Psoas muscle (tissue), 8 donors: ENCODE measurements around the gene PARP8. TPM values are rescaled to one million over a fixed set of nuclear protein-coding genes. Genes with fewer than 3 reads are reported as not detected.

Experiments used
- ATAC-seq, 4 donors: fragments of 200-7000 bp; cut with Tn5 transposase; one replicate each; pipeline ENCODE4 v1.9.1; 2020; ENCODE audit warnings: moderate library complexity in 3 of 4, mild to moderate bottlenecking in 2 of 4
- DNase-seq, 2 donors: peaks; one replicate each; pipeline ENCODE4 v3.0.0-alpha.2; 2020
- H3K27ac ChIP-seq: fragments of 200-600 bp; one replicate; pipeline ENCODE4 v1.8.0; 2022
- H3K27me3 ChIP-seq, 3 donors: fragments of 200-600 bp in 1 of 3; one replicate each; pipeline versions ENCODE4 v1.6.1 to v1.8.0; 2013 to 2022; ENCODE audit warnings: low read length in 2 of 3, mild to moderate bottlenecking in 2 of 3, moderate library complexity in 1 of 3; ENCODE audit not compliant: insufficient read depth in 3 of 3
- H3K36me3 ChIP-seq, 2 donors: fragments of 200-600 bp in 1 of 2; one replicate each; pipeline versions ENCODE4 v1.6.1 to v1.8.0; 2013 to 2022; ENCODE audit warnings: low read depth in 1 of 2, mild to moderate bottlenecking in 1 of 2, moderate library complexity in 1 of 2; ENCODE audit not compliant: insufficient read depth in 1 of 2
- H3K4me1 ChIP-seq: fragments of 200-600 bp; one replicate; pipeline ENCODE4 v1.8.0; 2022
- H3K4me3 ChIP-seq: fragments of 200-600 bp; one replicate; pipeline ENCODE4 v1.8.0; 2022; ENCODE audit warnings: mild to moderate bottlenecking
- H3K9me3 ChIP-seq: fragments of 200-600 bp; one replicate; pipeline ENCODE4 v1.8.0; 2022
- WGBS, 3 donors: extraction: QIAGEN DNeasy Blood & Tissue Kit; methylation state at CpG; one replicate each; pipeline versions ENCODE4 v1.1.6 to v1.1.7; 2013; 5-methylcytosine and 5-hydroxymethylcytosine counted together
- intact Hi-C, 2 donors: fragments of 100-400 bp; cut with DNase I; formaldehyde crosslinking; loops; one replicate each; pipeline versions ENCODE4 v1.11.0 to v1.14.2; 2022
- polyA plus RNA-seq, 3 donors: library from polyadenylated mRNA; stranded (reverse); fragments of 200-250 nt; gene quantifications; one replicate each; pipeline ENCODE4 v1.2.3, GENCODE V29; 2013
- total RNA-seq, 4 donors: library from RNA; stranded (reverse); fragmentation: NEBNext Ultra II Directional in 2 of 4; extraction: Animal tissue kit (Norgen Biotek cat#: 25700) in 2 of 4; gene quantifications; one replicate each; pipeline versions ENCODE4 v1.2.1 to v1.2.4, GENCODE V29; 2021 to 2023
- TF ChIP-seq, protein P1 (sequence below): fragments of 200-600 bp; IDR thresholded peaks from one replicate; pipeline ENCODE4 v1.8.0; 2022; ENCODE audit warnings: antibody characterized with exemption
- donor health status: healthy with polysubstance abuse.
- donor health status: DM: no; HTN: no; CAD: no; lungs with moderate emphysema.
- donor health status: Bipolar disorder and iron deficiency.
- donor health status: healthy.
- donor health status: DM: yes; HTN: yes; CAD: no.
- donor health status: DM: no; HTN: no; CAD: no.
- donor health status: DM: no; HTN: no; CAD: no.
- donor health status: DM: yes; HTN: yes; CAD: no.

The PARP8 gene
- total and polyA plus RNA-seq, 7 donors = 0.52 to 4.7 (median 1.5) TPM

DNA sequence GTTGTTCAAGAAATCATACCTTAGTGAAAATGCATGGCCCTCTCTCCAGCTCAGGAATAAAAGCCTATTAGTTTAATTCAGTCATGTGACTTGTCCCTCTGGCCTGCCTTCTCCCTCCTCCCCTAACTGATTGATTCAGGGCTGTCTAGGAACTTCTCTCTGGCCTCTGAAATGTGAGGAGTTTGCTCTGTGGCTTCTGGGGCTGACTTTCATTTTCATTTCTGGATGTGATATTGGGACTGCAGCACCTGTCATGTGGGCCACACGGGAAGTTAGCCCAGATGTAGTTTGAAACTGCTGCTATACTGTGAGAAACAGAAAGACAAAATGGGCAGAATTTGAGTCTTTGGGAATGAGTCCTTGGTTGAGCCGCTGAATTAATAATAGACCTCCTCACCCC lies 44.8 kb downstream of the PARP8 start:
- Histone ChIP-seq H3K36me3 (no peaks in the 10 kb centered on the region), H3K27ac (no peak overlapping the region), H3K9me3 (no peaks in the 10 kb centered on the region), H3K4me3 (no peak overlapping the region), H3K4me1 (no peaks in the 10 kb centered on the region), H3K27me3 (no peaks in the 10 kb centered on the region)
- TF ChIP-seq, protein P1, sequence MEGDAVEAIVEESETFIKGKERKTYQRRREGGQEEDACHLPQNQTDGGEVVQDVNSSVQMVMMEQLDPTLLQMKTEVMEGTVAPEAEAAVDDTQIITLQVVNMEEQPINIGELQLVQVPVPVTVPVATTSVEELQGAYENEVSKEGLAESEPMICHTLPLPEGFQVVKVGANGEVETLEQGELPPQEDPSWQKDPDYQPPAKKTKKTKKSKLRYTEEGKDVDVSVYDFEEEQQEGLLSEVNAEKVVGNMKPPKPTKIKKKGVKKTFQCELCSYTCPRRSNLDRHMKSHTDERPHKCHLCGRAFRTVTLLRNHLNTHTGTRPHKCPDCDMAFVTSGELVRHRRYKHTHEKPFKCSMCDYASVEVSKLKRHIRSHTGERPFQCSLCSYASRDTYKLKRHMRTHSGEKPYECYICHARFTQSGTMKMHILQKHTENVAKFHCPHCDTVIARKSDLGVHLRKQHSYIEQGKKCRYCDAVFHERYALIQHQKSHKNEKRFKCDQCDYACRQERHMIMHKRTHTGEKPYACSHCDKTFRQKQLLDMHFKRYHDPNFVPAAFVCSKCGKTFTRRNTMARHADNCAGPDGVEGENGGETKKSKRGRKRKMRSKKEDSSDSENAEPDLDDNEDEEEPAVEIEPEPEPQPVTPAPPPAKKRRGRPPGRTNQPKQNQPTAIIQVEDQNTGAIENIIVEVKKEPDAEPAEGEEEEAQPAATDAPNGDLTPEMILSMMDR = no peak
- ATAC-seq (no peak), DNase-seq (no peak)
- intact Hi-C loops = no loop called here
- WGBS, 3 donors = 21 to 36% (median 33%) methylated on average over 2 of the region's 2 CpGs

DNA sequence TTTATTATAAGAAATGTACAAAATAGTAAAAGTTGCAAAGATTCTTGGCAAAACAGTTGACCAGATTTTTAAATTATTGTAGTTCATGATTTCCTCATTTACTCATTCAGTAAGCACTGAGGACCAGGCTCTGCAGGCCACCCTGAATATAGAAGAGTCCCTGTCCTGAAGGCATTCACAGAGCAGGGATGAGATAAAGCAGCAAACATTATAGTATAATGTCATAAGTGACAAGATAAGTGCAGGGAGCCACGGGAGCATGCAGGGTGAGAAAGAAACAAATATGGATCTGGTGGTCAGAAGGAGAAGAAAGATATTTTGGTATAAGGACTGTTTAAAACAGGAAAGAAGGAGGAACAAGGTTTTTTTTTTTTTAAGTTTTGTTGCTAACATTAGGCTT lies 46.0 kb downstream of the PARP8 start:
- no peaks in the 10 kb centered on the region for H3K27me3 ChIP-seq
- no peaks in the 10 kb centered on the region for H3K9me3 ChIP-seq
- no peak overlapping the region for H3K4me3 ChIP-seq
- 58 to 78% (median 76%) methylated on average over 1 of the region's 1 CpG for WGBS, 3 donors
- intact Hi-C loops = no loop called here
- no peaks in the 10 kb centered on the region for H3K4me1 ChIP-seq
- H3K36me3 ChIP-seq = no peaks in the 10 kb centered on the region
- ATAC-seq (no peak), DNase-seq (no peak)
- H3K27ac ChIP-seq = no peak overlapping the region
- TF ChIP-seq, protein P1 = no peak

DNA sequence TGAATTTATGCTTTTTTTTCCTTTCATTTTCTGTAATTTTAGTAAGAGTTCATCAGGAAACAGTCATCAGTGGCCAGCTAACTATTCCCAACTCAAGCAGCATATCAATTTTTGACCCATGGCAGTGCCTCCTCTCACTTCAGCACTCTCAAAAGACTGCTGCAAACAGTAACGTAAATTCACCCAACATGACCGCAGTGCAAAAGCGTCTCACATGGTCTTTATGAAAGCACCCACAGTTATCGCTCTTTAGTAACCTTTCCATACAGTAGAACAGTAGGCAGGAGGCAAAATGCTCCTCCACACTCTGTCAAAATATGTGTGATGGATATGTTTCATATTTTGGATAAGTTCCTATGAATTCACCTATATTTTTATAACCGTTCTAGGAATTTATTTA lies 48.6 kb downstream of the PARP8 start:
- Histone ChIP-seq H3K4me3 (no peak overlapping the region), H3K9me3 (no peaks in the 10 kb centered on the region), H3K27me3 (no peaks in the 10 kb centered on the region), H3K36me3 (no peaks in the 10 kb centered on the region), H3K27ac (no peak overlapping the region), H3K4me1 (no peaks in the 10 kb centered on the region)
- WGBS, 3 donors = 93 to 97% (median 97%) methylated on average over 5 of the region's 5 CpGs
- ATAC-seq (no peak), DNase-seq (no peak)
- intact Hi-C loops = no loop called here
- TF ChIP-seq, protein P1 = no peak

DNA sequence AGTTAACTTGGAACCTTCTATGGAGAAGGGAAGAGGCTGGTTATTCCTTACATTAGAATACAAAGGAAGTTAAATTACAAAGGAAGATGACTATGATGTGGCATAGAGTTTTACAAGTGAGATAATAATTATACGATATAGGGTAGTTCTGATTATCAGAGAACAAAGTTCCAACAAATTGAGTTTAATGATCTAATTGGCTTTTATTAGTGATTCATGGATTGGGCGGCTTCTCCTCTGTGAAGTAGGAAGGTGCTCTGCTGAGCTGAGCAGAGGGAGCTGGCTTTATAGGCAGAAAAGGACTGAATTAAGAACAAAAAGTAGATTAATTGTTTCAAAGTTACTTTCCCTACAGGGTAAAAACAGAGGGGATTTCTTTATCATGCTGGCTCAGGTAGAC lies 49.7 kb downstream of the PARP8 start:
- no peaks in the 10 kb centered on the region for H3K36me3 ChIP-seq
- H3K27me3 ChIP-seq = no peaks in the 10 kb centered on the region
- no peak overlapping the region for H3K27ac ChIP-seq
- H3K4me3 ChIP-seq = no peak overlapping the region
- 95 to 96% (median 95%) methylated on average over 2 of the region's 2 CpGs for WGBS, 3 donors
- TF ChIP-seq, protein P1 = no peak
- no peaks in the 10 kb centered on the region for H3K9me3 ChIP-seq
- intact Hi-C loops = no loop called here
- DNase-seq (no peak), ATAC-seq (no peak)
- H3K4me1 ChIP-seq = no peaks in the 10 kb centered on the region

DNA sequence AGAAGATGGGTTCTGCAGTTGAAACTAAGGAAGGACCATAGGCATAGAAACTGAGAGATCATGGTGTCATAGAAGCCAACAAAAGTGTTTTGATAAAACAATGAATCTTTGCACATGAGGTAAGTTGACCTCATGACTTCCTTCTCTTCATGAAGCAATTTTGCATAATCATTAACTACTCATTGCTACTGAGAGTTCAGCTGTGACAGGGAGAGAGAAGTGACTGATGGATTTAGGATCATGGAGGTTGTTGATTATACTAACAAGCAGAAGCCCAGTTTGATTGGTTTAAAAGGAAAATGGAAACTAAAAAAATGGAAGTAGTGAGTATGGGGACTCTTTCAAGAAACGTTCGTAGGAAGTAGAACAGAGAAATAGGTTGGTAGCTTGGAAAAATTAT lies 51.2 kb downstream of the PARP8 start:
- 85 to 88% (median 88%) methylated on average over 2 of the region's 2 CpGs for WGBS, 3 donors
- intact Hi-C loops = no loop called here
- TF ChIP-seq, protein P1 = no peak
- no peak for DNase-seq
- ATAC-seq = no peak
- H3K27me3 ChIP-seq = no peaks in the 10 kb centered on the region
- no peak overlapping the region for H3K4me3 ChIP-seq
- no peaks in the 10 kb centered on the region for H3K9me3 ChIP-seq
- no peaks in the 10 kb centered on the region for H3K4me1 ChIP-seq
- H3K27ac ChIP-seq = no peak overlapping the region
- no peaks in the 10 kb centered on the region for H3K36me3 ChIP-seq
